Amniotic epithelial cell (primary cell): ENCODE measurements around the gene LHFPL2.

Experiments
- DNase-seq: peaks from one replicate; pipeline ENCODE4 v3.0.0-alpha.2; 2010; ENCODE audit warnings: low read depth

The LHFPL2 gene

DNA sequence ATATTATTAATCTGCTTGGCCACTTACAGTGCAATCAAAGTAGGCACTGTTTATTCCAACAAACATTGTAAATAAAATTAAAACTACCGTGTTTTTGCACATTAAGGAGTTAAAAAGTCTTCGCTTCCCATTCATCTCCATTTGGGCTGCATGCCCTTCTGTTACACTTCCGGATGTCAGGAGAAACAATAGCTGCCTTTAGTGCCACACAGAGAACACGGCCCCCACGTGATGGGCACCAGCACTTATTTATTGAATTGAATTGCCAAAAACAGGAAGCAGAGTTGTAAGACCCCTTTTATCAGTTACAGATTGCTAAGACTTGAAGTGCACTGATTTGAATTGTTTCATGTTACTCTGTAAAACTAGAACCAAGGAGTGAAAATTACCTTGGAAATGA is 80.4 kb downstream of the LHFPL2 start:
- DNase-seq, result no peak

DNA sequence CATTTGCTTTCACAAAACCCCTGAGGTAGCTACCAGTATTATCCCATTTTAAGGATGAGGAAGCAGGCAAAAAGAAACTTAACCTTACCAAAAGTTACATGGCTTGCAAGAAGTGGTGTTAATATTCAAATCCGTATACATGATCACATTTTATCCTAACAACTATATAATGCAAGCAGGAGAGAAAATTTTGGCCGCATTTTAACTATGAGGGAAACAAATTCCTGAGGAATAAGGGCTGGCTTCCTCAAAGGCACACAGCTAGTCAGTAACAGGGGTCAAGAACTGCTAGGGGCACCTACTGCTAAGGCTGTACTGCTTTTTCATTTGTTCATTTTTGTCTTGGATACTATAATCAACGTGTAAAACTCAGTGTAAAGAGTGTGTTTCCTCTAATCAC is 81.0 kb downstream of the LHFPL2 start:
- DNase-seq, result no peak

- DNase-seq, result peak; percentile 77
Measured at GRCh38 chr5:78566747-78567425, 81.7 kb downstream of the LHFPL2 start.

DNA sequence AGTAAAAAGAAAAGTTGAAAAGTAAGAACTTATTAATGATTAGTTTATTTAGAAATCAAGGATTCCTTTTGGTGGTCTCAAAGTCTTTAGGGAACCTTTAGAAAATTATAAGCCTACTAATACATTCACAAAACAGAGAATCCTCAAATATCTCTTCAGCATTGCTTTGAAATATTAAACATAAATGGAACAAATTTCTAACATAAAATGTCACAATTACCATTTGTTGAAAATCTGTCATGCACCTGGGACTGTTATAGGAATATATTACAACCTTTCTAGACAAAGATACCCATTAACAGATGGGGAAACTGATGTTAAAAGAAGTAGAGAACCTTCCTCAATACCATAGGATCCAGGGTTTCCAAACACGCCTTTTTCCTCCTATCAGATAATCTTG is 83.2 kb downstream of the LHFPL2 start:
- no peak for DNase-seq

GRCh38 chr5:78563621-78564020 is 85.0 kb downstream of the LHFPL2 start:
- DNase-seq, result peak; percentile 67

DNA sequence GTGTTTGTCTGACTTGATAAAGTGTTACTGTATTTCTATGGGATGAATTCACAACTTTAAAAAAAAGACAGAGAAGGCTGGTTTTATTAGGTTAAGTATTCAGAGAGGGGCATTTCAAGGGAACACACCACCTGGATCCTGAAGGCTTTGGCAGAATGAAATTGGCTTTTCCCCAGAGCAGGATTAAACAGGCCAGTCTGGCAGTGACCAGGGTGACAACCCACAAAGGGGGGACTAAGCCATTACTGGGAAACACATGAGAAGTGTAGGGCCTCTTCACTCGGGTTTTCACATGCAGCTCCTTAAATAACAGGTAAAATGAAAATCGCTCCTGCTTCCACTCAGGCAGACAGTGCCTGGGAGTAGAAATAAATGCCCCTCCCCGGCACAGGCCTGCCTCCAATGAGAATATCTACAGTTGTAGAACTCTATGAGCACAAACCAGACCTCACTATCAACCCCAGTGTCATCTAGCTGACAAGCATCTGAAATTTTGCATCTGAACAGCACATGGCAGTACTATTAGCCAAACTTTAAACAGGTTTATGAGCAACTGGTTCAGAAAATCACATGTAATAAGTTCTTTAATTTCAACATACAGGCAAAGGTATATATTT is 85.8 kb downstream of the LHFPL2 start:
- no peak for DNase-seq

GRCh38 chr5:78562001-78562400 is 86.6 kb downstream of the LHFPL2 start:
- no peak for DNase-seq

GRCh38 chr5:78561261-78561660 is 87.3 kb downstream of the LHFPL2 start:
- no peak for DNase-seq

DNA sequence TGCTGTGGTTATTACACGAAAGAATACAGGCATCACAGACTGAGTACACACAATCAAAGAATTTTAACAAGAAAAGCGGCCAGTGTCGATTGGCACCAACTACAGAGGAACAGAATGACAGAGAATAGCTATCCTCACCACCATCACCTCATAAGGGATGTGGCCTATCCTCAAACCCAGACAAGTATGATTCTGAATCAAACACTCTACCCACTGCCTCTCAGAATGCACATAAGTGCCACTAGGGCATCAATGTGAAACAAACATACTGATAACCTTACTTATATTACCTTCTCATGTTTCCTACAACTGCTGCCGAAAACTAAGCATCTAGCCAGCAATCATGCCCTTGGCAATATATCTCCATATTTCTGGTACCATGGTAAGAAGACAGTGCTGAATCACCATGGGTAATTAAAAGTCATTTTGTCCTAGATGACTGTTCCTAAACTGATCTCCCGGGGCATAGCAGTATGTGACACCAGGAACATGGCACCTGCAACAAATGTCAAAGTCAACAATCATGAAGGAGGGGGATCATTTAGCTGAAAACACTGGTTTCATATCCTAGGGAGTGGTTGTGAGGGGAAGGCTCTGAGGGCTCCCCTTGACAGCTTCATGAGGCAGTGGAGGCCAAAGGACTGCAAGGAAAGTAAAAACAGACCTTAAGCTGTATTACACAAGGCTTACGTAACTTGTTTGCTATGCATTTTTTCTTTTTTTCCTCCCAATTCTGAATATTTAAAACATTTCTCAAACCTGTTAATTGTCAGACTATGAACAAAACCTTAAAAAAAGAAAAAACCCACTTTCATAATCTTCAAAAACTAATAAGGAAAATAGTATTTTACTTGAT is 88.3 kb downstream of the LHFPL2 start:
- DNase-seq, result peak; percentile 48

GRCh38 chr5:78557601-78558000 is 91.0 kb downstream of the LHFPL2 start:
- no peak for DNase-seq

GRCh38 chr5:78555870-78556269 is 92.7 kb downstream of the LHFPL2 start:
- no peak for DNase-seq

GRCh38 chr5:78554670-78555069 is 93.9 kb downstream of the LHFPL2 start:
- no peak for DNase-seq

GRCh38 chr5:78553580-78554353 is 94.8 kb downstream of the LHFPL2 start:
- no peak for DNase-seq

- DNase-seq, result no peak
Measured at GRCh38 chr5:78552729-78553342, 95.7 kb downstream of the LHFPL2 start.

- DNase-seq, result no peak
Measured at GRCh38 chr5:78550891-78551290, 97.7 kb downstream of the LHFPL2 start.

GRCh38 chr5:78549043-78549442 is 99.5 kb downstream of the LHFPL2 start:
- peak; percentile 42 for DNase-seq

GRCh38 chr5:78547731-78548615 is 100.6 kb downstream of the LHFPL2 start:
- DNase-seq, result no peak

DNA sequence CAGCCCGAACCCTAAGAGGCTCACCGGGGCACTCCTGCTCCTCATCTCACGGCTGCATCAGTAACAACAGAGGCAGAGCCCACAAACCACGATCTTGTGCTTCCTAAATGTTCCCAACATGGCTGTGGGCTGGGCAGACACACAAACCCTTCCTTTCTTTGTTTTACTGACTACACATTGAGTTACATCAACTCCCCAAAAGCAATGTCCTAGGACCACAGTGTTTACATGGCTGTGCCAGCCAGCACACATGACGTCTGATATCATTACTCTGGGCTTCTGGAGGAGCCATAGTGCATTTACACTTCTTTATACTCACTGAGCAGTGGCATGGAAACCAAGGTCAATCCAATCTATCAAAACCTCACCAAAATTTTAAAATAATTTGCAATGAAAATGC is 101.4 kb downstream of the LHFPL2 start:
- peak; percentile 69 for DNase-seq

GRCh38 chr5:78546276-78546996 is 102.1 kb downstream of the LHFPL2 start:
- DNase-seq, result no peak

DNA sequence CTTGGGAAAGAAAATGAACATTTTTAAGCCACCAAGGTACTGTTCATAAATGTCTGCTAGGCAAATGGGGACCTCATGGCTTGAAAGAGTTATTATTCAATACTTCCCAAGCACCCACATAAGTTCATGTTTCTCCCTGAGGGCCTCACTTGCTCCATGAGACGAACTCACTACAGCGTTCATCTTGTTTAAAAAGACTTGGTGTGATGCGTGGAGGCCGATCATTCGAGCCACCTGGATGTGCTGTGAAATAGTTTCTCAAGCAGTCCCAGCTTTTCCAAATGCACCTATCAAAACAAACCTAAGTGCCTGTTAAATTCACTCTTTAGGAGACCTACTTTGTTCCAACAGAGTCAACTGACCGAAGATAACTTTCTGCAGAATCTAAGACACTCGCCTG is 103.2 kb downstream of the LHFPL2 start:
- no peak for DNase-seq
